Mammary epithelial cell (primary cell): ENCODE measurements around the gene TBC1D2B.

Experiments
- EZH2 ChIP-seq: IDR thresholded peaks from 2 replicates; pipeline ENCODE4 v1.6.1; 2012; ENCODE audit warnings: low read length, inconsistent platforms, borderline replicate concordance
- TF ChIP-seq, protein P1 (sequence below), 2 donors: IDR thresholded peaks in 1 of 2; conservative IDR thresholded peaks in 1 of 2; 2 replicates each; pipeline ENCODE4 v1.5.1; 2011 to 2012; ENCODE audit warnings: inconsistent platforms in 2 of 2, low read length in 2 of 2, mild to moderate bottlenecking in 2 of 2, control low read depth in 1 of 2, low read depth in 1 of 2; ENCODE audit not compliant: insufficient read depth in 1 of 2; ENCODE audit errors: extremely low read depth in 1 of 2

DNA sequence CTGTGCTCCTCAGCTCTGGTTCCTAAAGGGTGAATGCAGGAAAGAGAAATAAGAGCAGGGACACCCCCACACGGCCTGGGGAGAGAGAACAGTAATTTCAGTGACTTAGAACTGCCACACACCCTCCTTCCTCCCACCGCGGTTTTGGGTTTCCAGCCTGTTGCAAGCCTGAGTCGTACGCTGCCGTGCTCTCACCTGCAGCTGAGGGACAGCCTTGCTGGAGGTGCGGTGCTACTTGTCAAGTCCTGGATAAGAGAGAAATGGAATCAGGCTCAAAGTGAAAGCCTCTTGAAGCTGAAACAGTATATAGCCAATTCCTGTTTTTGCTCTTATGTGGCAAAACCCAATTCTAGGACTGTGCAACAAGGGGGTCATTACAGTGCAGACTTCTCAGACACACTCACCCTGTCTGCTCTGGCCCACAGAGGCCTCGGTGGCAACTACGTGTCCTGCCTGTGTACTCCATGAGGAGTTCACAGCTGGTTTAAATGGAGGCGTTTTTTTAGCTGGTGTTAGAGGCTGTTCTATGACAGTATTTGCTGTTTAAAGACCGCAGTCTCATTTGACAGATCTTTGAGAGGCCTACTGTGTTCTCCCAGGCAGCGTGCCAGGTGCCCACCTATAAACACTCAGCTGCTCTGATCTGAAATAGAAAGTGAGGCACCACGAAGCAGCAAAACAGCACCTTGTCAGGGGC lies 42.9 kb downstream of the TBC1D2B start:
- TF ChIP-seq, protein P1, sequence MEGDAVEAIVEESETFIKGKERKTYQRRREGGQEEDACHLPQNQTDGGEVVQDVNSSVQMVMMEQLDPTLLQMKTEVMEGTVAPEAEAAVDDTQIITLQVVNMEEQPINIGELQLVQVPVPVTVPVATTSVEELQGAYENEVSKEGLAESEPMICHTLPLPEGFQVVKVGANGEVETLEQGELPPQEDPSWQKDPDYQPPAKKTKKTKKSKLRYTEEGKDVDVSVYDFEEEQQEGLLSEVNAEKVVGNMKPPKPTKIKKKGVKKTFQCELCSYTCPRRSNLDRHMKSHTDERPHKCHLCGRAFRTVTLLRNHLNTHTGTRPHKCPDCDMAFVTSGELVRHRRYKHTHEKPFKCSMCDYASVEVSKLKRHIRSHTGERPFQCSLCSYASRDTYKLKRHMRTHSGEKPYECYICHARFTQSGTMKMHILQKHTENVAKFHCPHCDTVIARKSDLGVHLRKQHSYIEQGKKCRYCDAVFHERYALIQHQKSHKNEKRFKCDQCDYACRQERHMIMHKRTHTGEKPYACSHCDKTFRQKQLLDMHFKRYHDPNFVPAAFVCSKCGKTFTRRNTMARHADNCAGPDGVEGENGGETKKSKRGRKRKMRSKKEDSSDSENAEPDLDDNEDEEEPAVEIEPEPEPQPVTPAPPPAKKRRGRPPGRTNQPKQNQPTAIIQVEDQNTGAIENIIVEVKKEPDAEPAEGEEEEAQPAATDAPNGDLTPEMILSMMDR (conservative IDR thresholded peaks at IDR 0.05 in 1 of 2, IDR thresholded peaks at IDR 0.05 in 1 of 2; ENCODE audit: extremely low read depth in 1 of 2, insufficient read depth in 1 of 2, low read depth in 1 of 2, low read length in 2 of 2): no peak
- TF ChIP-seq EZH2: no peak
